Right lung (tissue), 5 donors: ENCODE measurements around the gene CASD1. TPM values are rescaled to one million over a fixed set of nuclear protein-coding genes. Genes with fewer than 3 reads are reported as not detected.

ENCODE experiments used
- DNase-seq, 2 donors: peaks; one replicate each; pipeline ENCODE4 v3.0.0-alpha.2; 2013
- polyA plus RNA-seq, 5 donors: library from polyadenylated mRNA; unstranded; fragments of 120-200 nt; gene quantifications; one replicate each; pipeline versions ENCODE4 v1.2.1 to v1.2.3, GENCODE V29; 2013; ENCODE audit warnings: inconsistent platforms in 1 of 5, low replicate concordance in 1 of 5; ENCODE audit not compliant: insufficient read length in 5 of 5, insufficient read depth in 1 of 5

CASD1 gene
- polyA plus RNA-seq, 5 donors = 51.2 to 75.1 (median 66.8) TPM

GRCh38 chr7:94579470-94579869 lies 69.9 kb downstream of the CASD1 start:
- DNase-seq = no peak

GRCh38 chr7:94580601-94581000 lies 71.0 kb downstream of the CASD1 start:
- DNase-seq = peak in 1 of 2 donors; percentile 7

GRCh38 chr7:94584113-94584512 lies 74.5 kb downstream of the CASD1 start:
- no peak for DNase-seq

GRCh38 chr7:94588075-94588474 lies 78.5 kb downstream of the CASD1 start:
- DNase-seq = no peak

- no peak for DNase-seq
Measured at GRCh38 chr7:94590526-94591162, 81.0 kb downstream of the CASD1 start.

- no peak for DNase-seq
Measured at GRCh38 chr7:94591176-94591575, 81.6 kb downstream of the CASD1 start.

GRCh38 chr7:94594882-94595281 lies 85.3 kb downstream of the CASD1 start:
- no peak for DNase-seq

- no peak for DNase-seq
Measured at GRCh38 chr7:94595717-94596116, 86.1 kb downstream of the CASD1 start.

GRCh38 chr7:94600267-94600666 lies 90.7 kb downstream of the CASD1 start:
- no peak for DNase-seq

- DNase-seq = no peak
Measured at GRCh38 chr7:94602181-94602580, 92.6 kb downstream of the CASD1 start.

GRCh38 chr7:94605031-94605430 lies 95.4 kb downstream of the CASD1 start:
- DNase-seq = no peak

Other genes with a start within 250 kb of the CASD1 start
- gene COL1A2, start 114.9 kb upstream of the CASD1 start, polyA plus RNA-seq = 1,000 to 10,000 TPM; 1,095 to 1,229 (median 1,203) TPM
- gene SGCE, start 146.3 kb downstream of the CASD1 start, polyA plus RNA-seq = 10 to 100 TPM; 60.0 to 92.1 (median 78.5) TPM